ENCODE measurements around the gene RSPO3. TPM values are rescaled to one million over a fixed set of nuclear protein-coding genes. Genes with fewer than 3 reads are reported as not detected.

RSPO3 gene
- total RNA-seq, 1 experiment from 2014 or later, result 0.52 TPM

DNA sequence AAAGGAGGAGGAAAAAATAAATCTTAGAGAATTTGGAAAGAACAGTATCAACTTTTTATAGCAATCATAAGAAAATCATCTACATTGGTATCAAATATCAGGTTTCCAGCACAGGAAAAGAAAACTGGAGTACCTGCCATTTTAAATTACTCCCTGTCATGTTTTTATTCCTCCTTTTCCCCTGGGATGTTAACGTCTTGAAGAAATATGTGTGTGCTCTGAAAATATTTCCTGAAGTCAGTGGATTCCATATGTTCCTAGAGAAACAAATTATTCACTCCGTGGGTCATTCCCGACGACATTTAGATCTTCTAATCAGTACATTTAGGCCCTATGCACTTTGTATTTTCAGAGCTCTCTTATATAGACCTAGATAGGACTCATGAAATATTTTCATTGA, 42.0 kb upstream of the RSPO3 start:
- H3K36me3 ChIP-seq (ENCODE audit: insufficient read depth, low read length, poor library complexity, severe bottlenecking), result no peaks in the 10 kb centered on the region
- CTCF ChIA-PET, result no interaction called here
- DNase-seq (ENCODE audit: low spot score), result no peak
- H3K9me3 ChIP-seq (ENCODE audit: low read depth, low read length, poor library complexity, severe bottlenecking), result no peaks in the 10 kb centered on the region
- intact Hi-C loops (cut with micrococcal nuclease; ENCODE audit: unreplicated experiment), result no loop called here
- H3K27me3 ChIP-seq (replicated peaks; ENCODE audit: insufficient read depth, low read depth, low read length, poor library complexity), result no peaks in the 10 kb centered on the region
- H3K4me3 ChIP-seq (ENCODE audit: low read depth, low read length, poor library complexity, severe bottlenecking), result no peak overlapping the region
- POLR2A ChIA-PET (ENCODE audit: low non-redundant PET), result no interaction called here
- no peaks in the 10 kb centered on the region for H3K4me1 ChIP-seq (ENCODE audit: insufficient read depth, low read length, poor library complexity, severe bottlenecking)
- no peak overlapping the region for H3K27ac ChIP-seq (ENCODE audit: low read depth, low read length, poor library complexity, severe bottlenecking)
- no TSS peak for BruUV-seq (replicated peaks)
- TF ChIP-seq, protein P1, sequence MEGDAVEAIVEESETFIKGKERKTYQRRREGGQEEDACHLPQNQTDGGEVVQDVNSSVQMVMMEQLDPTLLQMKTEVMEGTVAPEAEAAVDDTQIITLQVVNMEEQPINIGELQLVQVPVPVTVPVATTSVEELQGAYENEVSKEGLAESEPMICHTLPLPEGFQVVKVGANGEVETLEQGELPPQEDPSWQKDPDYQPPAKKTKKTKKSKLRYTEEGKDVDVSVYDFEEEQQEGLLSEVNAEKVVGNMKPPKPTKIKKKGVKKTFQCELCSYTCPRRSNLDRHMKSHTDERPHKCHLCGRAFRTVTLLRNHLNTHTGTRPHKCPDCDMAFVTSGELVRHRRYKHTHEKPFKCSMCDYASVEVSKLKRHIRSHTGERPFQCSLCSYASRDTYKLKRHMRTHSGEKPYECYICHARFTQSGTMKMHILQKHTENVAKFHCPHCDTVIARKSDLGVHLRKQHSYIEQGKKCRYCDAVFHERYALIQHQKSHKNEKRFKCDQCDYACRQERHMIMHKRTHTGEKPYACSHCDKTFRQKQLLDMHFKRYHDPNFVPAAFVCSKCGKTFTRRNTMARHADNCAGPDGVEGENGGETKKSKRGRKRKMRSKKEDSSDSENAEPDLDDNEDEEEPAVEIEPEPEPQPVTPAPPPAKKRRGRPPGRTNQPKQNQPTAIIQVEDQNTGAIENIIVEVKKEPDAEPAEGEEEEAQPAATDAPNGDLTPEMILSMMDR (conservative IDR thresholded peaks at IDR 0.05; ENCODE audit: low read depth, low read length), result no peak
- TF ChIP-seq EZH2 (IDR thresholded peaks at IDR 0.05; ENCODE audit: borderline replicate concordance, low read depth, low read length, poor library complexity, severe bottlenecking), result no peak

DNA sequence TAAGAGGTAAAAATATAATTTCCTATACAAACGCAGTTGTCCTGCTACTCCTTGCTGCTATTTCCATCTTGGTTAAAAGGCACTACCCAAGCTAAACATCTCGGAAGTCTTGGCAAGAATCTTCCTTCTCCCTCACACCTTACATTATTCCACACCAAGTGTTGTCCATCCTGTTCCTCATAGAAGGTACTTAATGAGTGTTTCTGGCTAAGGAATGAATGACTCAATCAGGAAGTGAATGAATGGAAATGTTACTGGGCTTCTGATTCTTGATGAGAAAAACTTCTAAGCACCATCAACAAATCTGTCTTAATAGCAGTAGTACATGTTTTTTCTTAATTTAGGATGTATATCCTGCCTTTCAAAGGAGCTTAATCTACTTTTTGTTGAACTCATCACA, 40.6 kb upstream of the RSPO3 start:
- Histone ChIP-seq H3K27me3 (replicated peaks; ENCODE audit: insufficient read depth, low read depth, low read length, poor library complexity) (no peaks in the 10 kb centered on the region), H3K4me1 (ENCODE audit: insufficient read depth, low read length, poor library complexity, severe bottlenecking) (no peaks in the 10 kb centered on the region), H3K27ac (ENCODE audit: low read depth, low read length, poor library complexity, severe bottlenecking) (no peak overlapping the region), H3K9me3 (ENCODE audit: low read depth, low read length, poor library complexity, severe bottlenecking) (no peaks in the 10 kb centered on the region), H3K4me3 (ENCODE audit: low read depth, low read length, poor library complexity, severe bottlenecking) (no peak overlapping the region), H3K36me3 (ENCODE audit: insufficient read depth, low read length, poor library complexity, severe bottlenecking) (no peaks in the 10 kb centered on the region)
- intact Hi-C loops (cut with micrococcal nuclease; ENCODE audit: unreplicated experiment), result no loop called here
- BruUV-seq (replicated peaks), result no TSS peak
- CTCF ChIA-PET, result no interaction called here
- DNase-seq (ENCODE audit: low spot score), result no peak
- POLR2A ChIA-PET (ENCODE audit: low non-redundant PET), result no interaction called here
- TF ChIP-seq EZH2 (IDR thresholded peaks at IDR 0.05; ENCODE audit: borderline replicate concordance, low read depth, low read length, poor library complexity, severe bottlenecking), result no peak
- TF ChIP-seq, protein P1 (conservative IDR thresholded peaks at IDR 0.05; ENCODE audit: low read depth, low read length), result no peak

DNA sequence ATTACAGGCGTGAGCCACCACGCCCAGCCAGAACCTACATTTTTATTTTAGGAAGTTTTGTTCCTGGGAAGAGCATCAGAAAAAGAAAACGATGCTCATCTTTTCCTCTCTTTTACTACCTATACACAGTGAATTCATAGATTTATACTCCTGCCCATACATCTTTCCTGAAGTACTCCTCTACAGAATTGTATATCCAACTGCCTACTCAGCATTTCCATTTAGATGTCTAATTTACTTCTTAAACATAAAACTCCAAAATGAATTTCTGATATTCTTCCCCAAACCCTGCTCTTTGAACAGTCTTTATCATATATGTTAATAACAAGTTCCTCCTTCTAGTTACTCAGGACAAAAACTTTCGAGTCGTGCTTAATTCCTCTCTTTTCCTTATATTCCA, 39.8 kb upstream of the RSPO3 start:
- Histone ChIP-seq H3K9me3 (ENCODE audit: low read depth, low read length, poor library complexity, severe bottlenecking) (no peaks in the 10 kb centered on the region), H3K27ac (ENCODE audit: low read depth, low read length, poor library complexity, severe bottlenecking) (no peak overlapping the region), H3K4me3 (ENCODE audit: low read depth, low read length, poor library complexity, severe bottlenecking) (no peak overlapping the region), H3K36me3 (ENCODE audit: insufficient read depth, low read length, poor library complexity, severe bottlenecking) (no peaks in the 10 kb centered on the region), H3K4me1 (ENCODE audit: insufficient read depth, low read length, poor library complexity, severe bottlenecking) (no peaks in the 10 kb centered on the region), H3K27me3 (replicated peaks; ENCODE audit: insufficient read depth, low read depth, low read length, poor library complexity) (no peaks in the 10 kb centered on the region)
- no peak for DNase-seq (ENCODE audit: low spot score)
- TF ChIP-seq, protein P1 (conservative IDR thresholded peaks at IDR 0.05; ENCODE audit: low read depth, low read length), result no peak
- no peak for TF ChIP-seq EZH2 (IDR thresholded peaks at IDR 0.05; ENCODE audit: borderline replicate concordance, low read depth, low read length, poor library complexity, severe bottlenecking)
- POLR2A ChIA-PET (ENCODE audit: low non-redundant PET), result no interaction called here
- intact Hi-C loops (cut with micrococcal nuclease; ENCODE audit: unreplicated experiment), result no loop called here
- CTCF ChIA-PET, result no interaction called here
- BruUV-seq (replicated peaks), result no TSS peak

Measured in A673 (cell line).